Activated T-cell treated with anti-CD3 and anti-CD28 coated beads, Interleukin-2, amount 50 U/mL, for 4 hours (primary cell): ENCODE data around the gene LIMA1. TPM values are rescaled to one million over a fixed set of nuclear protein-coding genes. Genes with fewer than 3 reads are reported as not detected.
"Not testable (repeated sequence)": the region's sequence is repeated elsewhere in the genome, so short reads cannot be mapped to it uniquely, and the experiment has no call there.

Source experiments
- ATAC-seq, 2 donors: fragments of 200-7000 bp; cut with Tn5 transposase; one replicate each; pipeline ENCODE4 v1.10.0; 2021
- DNase-seq: peaks from one replicate; pipeline ENCODE4 v3.0.0-alpha.2; 2020
- H3K27me3 Mint-ChIP-seq: one replicate; pipeline ENCODE4 v1.8.0; 2021; ENCODE audit warnings: low read depth, mixed read lengths
- H3K36me3 Mint-ChIP-seq: one replicate; pipeline ENCODE4 v1.8.0; 2022; ENCODE audit warnings: mixed read lengths; ENCODE audit not compliant: insufficient read depth
- H3K4me1 Mint-ChIP-seq: one replicate; pipeline ENCODE4 v1.8.0; 2021; ENCODE audit warnings: low read depth, mixed read lengths
- H3K4me3 Mint-ChIP-seq: one replicate; pipeline ENCODE4 v1.8.0; 2021; ENCODE audit warnings: mild to moderate bottlenecking, moderate library complexity, mixed read lengths
- H3K9me3 Mint-ChIP-seq: one replicate; pipeline ENCODE4 v1.8.0; 2021; ENCODE audit warnings: mixed read lengths
- total RNA-seq, 3 donors: library from RNA; stranded (reverse); gene quantifications; one replicate each; pipeline ENCODE4 v1.2.1, GENCODE V29; 2021

Gene LIMA1
- 10 to 100 TPM; 31.6 to 56.4 (median 48.9) TPM for total RNA-seq

DNA sequence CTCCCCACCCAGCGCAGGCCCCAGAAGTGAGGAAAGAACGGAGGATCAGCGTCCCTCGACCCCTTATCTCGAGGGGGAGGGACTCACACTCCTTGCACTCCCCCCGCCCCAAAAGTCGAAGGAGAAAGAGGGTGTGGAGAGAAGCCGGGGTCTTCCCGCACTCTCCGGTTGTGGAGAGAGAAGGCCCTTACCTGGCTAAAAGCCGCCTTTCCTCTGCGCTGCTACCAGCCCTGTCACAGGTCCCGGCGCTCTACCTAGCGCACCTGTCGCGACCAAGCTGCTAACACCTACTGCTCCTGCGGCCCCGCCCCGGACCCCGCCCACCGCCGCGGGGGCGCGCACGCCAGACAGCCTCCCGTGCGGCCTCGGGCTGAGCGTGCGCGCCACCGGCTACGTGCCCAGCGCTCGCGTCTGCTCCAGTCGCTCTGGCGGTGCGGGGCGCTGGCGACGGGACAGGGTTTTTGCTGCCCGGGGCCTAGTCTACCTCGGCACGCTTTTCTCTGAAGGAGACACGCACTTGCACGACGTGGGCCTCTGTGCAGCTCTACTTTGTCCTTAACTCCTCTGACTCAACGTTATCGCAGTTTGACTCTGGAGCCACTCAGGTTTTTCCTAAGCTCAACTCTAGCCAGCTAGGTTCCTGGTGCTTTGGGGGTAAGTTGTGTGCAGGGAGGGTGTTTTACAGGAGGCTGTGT lies at the start of gene LIMA1:
LIMA1 (minus strand) TSS at position 292 of the 695 bp plus-strand sequence. CDS start 34,769 bp downstream, outside the sequence.
- Mint-ChIP-seq H3K4me3 (peak within 1 kb of the TSS; percentile 88), H3K4me1 (peaks cover 24% of the 10 kb centered on the region), H3K27me3 (no peaks in the 10 kb centered on the region), H3K9me3 (no peaks in the 10 kb centered on the region), H3K36me3 (no peaks in the 10 kb centered on the region)
- ATAC-seq (peak; percentile 99), DNase-seq (peak; percentile 90)

DNA sequence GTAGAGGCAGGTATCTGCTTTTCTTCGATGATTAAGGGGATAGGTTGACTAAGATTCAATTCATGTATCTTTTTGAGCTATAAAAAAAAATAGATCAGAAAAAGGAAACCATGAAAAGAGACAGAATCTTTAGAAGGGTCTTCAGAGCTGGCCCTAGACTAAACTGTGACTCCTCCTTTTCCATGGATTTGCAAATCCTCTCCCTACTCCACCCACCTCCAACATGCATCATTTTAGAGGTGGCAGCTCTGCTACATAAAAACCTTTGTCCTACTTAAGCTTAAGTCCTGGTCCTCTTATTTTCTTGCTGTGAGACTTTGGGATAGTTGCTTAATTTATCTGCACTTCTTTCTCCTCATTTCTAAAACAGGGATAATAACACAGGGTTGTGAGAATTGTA lies 48.4 kb upstream of the LIMA1 start:
- Mint-ChIP-seq H3K9me3 (no peaks in the 10 kb centered on the region), H3K4me1 (no peaks in the 10 kb centered on the region), H3K27me3 (no peaks in the 10 kb centered on the region), H3K36me3 (no peaks in the 10 kb centered on the region), H3K4me3 (no peak overlapping the region)
- DNase-seq, result no peak
- no peak for ATAC-seq

DNA sequence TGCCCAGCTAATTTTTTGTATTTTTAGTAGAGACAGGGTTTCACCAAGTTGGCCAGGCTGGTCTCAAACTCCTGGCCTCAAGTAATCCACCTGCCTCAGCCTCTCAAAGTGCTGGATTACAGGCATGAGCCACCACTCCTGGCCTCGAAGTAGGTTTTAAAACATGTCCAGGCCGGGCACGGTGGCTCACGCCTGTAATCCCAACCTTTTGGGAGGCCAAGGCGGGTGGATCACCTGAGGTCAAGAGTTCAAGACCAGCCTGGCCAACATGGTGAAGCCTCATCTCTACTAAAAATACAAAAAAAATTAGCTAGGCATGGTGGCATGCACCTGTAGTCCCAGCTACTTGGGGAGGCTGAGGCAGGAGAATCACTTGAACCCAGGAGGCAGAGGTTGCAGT lies 45.3 kb upstream of the LIMA1 start:
- not testable (repeated sequence) for H3K4me1 Mint-ChIP-seq, DNase-seq, ATAC-seq, H3K9me3 Mint-ChIP-seq, H3K27me3 Mint-ChIP-seq, H3K36me3 Mint-ChIP-seq, H3K4me3 Mint-ChIP-seq

DNA sequence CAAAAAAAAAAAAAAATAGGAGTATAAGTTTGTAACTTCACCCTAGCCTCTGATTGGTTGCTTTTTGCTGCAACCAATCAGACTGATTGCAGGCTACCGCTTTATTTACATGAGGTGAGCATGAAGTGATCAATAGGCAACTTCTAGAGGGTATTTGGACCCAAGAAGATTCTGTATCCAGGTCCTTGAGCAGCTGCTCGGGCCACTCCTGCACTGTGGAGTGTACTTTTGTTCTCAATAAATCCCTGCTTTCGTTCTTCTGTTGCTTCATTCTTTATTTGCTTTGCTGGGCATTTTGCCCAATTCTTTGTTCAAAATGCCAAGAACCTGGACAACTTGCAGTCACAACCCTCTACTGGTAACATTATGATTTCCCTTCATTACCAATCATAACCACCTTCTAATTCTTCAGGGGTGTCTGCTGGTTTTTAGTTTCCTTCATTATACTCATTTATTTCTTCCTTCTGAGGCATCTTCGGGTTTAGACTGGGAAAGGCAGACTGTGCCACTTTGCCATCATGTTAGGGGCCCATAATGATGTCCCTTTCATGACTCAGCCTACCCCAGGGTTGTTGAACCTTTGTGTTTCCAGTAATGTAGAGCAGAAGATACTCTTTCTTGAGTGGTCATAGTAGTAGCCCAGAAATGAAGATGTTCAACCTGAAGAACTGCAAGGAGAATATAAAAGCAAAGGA lies 43.4 kb upstream of the LIMA1 start:
- Mint-ChIP-seq H3K36me3 (peaks cover 2% of the 10 kb centered on the region), H3K27me3 (no peaks in the 10 kb centered on the region), H3K4me3 (no peak overlapping the region), H3K4me1 (no peaks in the 10 kb centered on the region), H3K9me3 (no peaks in the 10 kb centered on the region)
- no peak for DNase-seq
- no peak for ATAC-seq

DNA sequence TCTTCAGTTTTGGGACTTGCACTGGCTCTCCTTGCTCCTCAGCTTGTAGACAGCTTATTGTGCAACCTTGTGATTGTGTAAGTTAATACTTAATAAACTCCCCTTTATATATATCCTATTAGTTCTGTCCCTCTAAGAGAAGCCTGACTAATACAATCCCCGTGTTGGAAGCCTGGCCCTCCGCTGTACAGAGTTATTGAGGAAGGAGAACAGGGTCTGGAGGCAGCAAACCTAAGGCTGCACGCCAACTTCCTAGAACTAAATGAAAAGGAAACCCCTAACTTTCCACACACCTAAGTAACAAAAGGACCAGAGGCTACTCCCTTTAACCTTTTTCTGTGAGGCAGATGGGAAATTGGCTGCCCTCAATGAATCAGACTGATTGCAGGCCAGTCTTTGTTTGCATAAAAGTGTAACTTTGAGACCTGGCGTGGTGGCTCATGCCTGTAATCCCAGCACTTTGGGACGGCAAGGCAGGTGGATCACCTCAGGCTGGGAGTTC lies 42.6 kb upstream of the LIMA1 start:
- no peaks in the 10 kb centered on the region for H3K27me3 Mint-ChIP-seq
- H3K4me1 Mint-ChIP-seq, result no peaks in the 10 kb centered on the region
- H3K36me3 Mint-ChIP-seq, result peaks cover 2% of the 10 kb centered on the region
- DNase-seq, result no peak
- H3K9me3 Mint-ChIP-seq, result no peaks in the 10 kb centered on the region
- H3K4me3 Mint-ChIP-seq, result no peak overlapping the region
- ATAC-seq, result no peak

DNA sequence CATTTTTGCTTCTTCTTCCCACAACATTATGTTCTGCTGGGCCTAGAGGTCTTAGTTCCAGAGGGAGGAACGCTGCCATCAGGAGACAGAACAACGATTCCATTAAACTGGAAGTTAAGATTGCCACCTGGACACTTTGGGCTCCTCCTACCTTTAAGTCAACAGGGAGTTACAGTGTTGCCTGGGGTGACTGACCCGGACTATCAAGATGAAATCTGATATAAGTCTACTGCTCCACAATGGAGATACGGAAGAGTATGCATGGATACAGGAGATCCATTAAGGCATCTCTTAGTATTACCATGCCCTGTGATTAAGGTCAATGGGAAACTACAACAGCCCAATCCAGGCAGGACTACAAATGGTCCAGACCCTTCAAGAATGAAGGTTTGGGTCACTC lies 41.5 kb upstream of the LIMA1 start:
- H3K4me3 Mint-ChIP-seq, H3K36me3 Mint-ChIP-seq, H3K27me3 Mint-ChIP-seq, H3K4me1 Mint-ChIP-seq, ATAC-seq, DNase-seq, H3K9me3 Mint-ChIP-seq: not testable (repeated sequence)

DNA sequence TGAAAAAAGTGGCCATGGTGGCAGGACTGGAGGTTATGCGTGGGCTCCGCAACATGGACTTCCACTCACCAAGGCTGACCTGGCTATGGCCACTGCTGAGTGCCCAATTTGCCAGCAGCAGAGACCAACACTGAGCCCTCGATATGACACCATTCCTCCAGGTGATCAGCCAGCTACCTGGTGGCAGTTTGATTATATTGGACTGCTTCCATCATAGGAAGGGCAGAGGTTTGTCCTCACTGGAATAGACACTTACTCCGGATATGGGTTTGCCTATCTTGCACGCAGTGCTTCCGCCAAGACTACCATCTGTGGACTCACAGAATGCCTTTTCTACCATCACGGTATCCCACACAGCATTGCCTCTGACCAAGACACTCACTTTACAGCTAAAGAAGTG lies 40.8 kb upstream of the LIMA1 start:
- not testable (repeated sequence) for H3K36me3 Mint-ChIP-seq, ATAC-seq, DNase-seq, H3K4me1 Mint-ChIP-seq, H3K9me3 Mint-ChIP-seq, H3K4me3 Mint-ChIP-seq, H3K27me3 Mint-ChIP-seq

DNA sequence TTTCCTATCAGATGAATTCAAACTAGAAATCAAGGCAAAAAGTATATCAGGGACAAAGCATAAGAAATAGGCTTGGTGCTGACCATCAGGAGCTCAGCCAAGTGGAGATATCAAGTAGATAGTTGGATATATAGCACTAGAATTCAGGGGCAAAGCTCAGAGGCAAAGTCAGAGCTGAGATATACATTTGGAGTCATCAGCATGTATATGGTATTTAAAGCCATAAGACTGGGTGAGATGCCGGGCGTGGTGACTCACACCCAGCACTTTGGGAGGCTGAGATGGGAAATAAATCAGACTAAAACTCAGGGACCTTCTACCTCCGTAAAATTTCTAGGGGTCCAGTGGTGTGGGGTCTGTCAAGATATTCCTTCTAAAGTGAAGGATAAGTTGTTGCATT lies 38.9 kb upstream of the LIMA1 start:
- Mint-ChIP-seq H3K4me3 (no peak overlapping the region), H3K27me3 (no peaks in the 10 kb centered on the region)
- ATAC-seq, result no peak

DNA sequence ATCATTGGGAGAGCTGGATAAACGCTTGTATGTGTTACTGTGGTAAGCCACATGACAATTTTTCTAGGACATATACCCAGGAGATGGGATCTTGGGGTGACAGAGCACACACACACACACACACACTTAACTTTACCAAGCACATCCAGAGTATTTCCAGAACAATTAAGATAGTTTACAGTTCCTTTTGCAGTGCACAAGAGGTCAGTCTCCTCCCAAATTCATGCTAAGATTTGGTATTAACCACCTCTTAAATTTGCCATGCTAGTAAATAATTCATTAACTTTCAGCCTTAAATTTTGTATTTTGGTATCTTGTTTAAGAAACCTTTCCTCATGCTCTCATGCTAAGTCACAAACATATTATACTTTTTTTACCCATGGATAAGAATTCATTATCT lies 33.9 kb upstream of the LIMA1 start:
- ATAC-seq, result no peak
- no peak overlapping the region for H3K4me3 Mint-ChIP-seq
- no peaks in the 10 kb centered on the region for H3K9me3 Mint-ChIP-seq
- H3K4me1 Mint-ChIP-seq, result no peaks in the 10 kb centered on the region
- DNase-seq, result no peak
- no peaks in the 10 kb centered on the region for H3K27me3 Mint-ChIP-seq
- no peaks in the 10 kb centered on the region for H3K36me3 Mint-ChIP-seq

More for the DNA sequence above, 38.9 kb upstream of the LIMA1 start:
- no peaks in the 10 kb centered on the region for H3K9me3 Mint-ChIP-seq
- DNase-seq, result no peak
- peaks cover 2% of the 10 kb centered on the region for H3K36me3 Mint-ChIP-seq
- no peaks in the 10 kb centered on the region for H3K4me1 Mint-ChIP-seq

DNA sequence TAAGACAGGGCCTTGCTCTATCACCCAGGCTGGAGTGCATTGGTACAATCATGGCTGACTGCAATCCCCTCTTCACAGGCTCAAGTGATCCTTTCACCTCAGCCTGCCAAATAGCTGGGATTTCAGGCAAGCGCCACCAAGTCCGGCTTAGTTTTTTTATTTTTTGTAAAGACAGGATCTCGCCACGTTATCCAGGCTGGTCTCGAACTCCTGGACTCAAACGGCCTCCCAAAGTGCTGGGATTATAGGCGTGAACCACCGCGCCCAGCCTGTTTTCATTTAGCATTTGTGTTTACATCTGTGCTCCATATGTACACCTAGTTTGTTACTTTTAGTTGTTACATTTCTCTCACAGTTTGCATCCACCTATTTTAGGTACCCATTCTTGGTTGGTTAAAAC lies 32.5 kb upstream of the LIMA1 start:
- Mint-ChIP-seq H3K36me3 (no peaks in the 10 kb centered on the region), H3K4me1 (no peaks in the 10 kb centered on the region), H3K4me3 (no peak overlapping the region), H3K27me3 (no peaks in the 10 kb centered on the region), H3K9me3 (no peaks in the 10 kb centered on the region)
- ATAC-seq (no peak), DNase-seq (no peak)

DNA sequence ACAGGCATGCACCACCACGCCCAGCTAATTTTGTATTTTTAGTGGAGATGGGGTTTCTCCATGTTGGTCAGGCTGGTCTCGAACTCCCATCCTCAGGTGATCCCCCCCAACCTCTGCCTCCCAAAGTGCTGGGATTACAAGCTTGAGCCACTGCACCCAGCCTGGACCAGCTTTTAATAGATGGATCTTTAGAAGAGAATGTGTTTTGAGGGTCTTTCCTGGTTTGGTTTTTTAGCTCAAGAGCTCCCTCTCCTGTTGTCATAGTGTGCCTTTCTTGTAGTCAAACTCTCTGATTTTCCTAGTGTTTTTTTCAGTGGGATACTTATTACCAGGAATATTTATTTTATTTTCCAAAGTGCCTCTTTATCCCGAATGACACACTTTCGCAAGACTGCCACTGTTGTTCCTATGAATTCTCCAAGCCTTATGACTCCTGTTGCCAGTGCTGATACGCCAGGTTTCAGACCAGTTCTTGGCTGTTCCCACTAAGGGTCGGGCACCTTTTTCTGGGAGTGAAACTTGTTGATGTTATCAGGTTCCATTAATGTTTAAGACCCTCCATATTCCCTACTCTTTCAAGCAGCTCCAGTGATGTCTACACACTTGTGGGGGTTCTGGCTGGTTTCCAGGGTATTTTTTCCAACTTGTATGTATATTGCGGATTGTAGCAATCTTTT lies 31.5 kb upstream of the LIMA1 start:
- Mint-ChIP-seq H3K36me3 (no peaks in the 10 kb centered on the region), H3K4me3 (no peak overlapping the region), H3K4me1 (no peaks in the 10 kb centered on the region), H3K27me3 (no peaks in the 10 kb centered on the region), H3K9me3 (no peaks in the 10 kb centered on the region)
- ATAC-seq, result no peak
- DNase-seq, result no peak

DNA sequence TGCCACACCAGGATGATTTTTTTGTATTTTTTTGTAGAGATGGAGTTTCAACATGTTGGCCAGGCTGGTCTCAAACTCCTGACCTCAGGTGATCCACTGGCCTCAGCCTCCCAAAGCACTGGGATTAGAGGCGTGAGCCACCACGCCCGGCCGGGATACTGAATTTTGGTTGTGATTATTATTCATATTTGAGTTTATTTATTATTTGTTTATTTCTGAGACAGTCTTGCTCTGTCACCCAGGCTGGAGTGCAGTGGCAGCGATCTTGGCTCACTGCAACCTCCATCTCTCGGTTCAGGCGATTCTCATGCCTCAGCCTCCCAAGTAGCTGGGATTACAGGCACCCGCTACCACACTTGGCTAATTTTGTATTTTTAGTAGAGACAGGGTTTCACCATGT lies 30.7 kb upstream of the LIMA1 start:
- H3K27me3 Mint-ChIP-seq, H3K9me3 Mint-ChIP-seq, DNase-seq, H3K36me3 Mint-ChIP-seq, ATAC-seq, H3K4me1 Mint-ChIP-seq, H3K4me3 Mint-ChIP-seq: not testable (repeated sequence)

DNA sequence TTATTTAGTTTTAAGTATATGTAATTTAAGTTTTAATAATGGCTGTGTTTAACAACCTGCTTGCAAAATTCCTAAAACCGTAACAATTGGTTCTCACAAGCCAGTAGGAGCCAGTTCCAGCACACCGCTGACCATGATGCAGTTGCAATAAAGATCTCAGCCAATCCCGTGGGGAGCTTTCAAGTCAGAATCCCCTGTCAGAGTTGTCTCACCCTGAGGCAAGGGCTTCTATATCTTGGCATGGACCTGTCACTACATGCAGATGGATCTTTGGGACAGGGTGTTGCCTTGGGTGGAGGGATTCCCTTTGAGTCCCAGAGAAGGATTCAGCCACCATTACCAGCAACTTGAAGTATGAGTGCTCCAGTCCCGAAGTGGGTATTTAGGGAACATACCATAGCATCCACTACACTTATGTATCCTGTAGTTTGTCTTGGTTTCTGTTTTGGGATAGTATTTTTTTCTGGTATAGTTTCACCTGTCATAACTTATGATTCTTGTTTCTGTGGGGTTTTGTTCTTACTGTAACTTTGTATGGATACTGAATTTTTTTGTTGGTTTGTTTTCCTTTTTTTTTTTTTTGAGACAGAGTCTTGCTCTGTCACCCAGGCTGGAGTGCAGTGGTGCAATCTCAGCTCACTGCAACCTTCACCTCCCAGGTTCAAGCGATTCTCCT lies 30.1 kb upstream of the LIMA1 start:
- H3K36me3 Mint-ChIP-seq, result no peaks in the 10 kb centered on the region
- no peaks in the 10 kb centered on the region for H3K9me3 Mint-ChIP-seq
- no peak for ATAC-seq
- H3K4me1 Mint-ChIP-seq, result no peaks in the 10 kb centered on the region
- DNase-seq, result no peak
- H3K4me3 Mint-ChIP-seq, result no peak overlapping the region
- H3K27me3 Mint-ChIP-seq, result no peaks in the 10 kb centered on the region

DNA sequence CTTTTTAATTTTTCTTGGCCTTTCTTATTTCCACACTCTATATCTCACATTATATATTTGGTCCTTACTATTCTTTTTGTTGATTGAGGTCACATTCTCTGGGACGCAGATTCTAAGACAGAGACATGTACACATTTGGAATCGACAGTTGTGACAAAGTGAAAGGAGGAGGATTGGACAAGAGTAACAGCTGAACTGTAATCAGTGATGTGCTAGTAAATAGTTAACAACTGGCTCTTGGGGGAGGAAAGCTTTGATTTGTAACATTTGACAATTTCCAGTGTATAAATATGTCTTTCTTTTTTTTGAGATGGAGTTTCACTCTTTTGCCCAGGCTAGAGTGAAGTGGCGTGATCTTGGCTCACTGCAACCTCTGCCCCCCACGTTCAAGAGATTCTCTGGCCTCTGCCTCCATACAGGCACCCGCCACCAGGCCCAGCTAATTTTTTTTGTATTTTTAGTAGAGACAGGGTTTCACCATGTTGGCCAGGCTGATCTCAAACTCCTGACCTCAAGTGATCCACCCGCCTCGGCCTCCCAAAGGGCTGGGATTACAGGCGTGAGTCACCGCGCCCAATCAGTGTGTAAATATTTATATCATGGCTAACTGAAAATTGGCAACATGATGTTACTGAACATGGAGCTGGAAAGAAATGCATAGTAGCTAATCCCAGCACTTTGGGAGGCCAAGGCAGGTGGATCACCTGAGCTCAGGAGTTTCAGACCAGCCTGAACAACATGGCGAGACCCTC lies 28.7 kb upstream of the LIMA1 start:
- H3K4me3 Mint-ChIP-seq, H3K36me3 Mint-ChIP-seq, ATAC-seq, H3K4me1 Mint-ChIP-seq, DNase-seq, H3K27me3 Mint-ChIP-seq, H3K9me3 Mint-ChIP-seq: not testable (repeated sequence)
